ENCODE measurements around the gene ADGRD2.

The ADGRD2 gene

GRCh38 chr9:124462739-124463138 lies 12.5 kb downstream of the ADGRD2 start:
- Histone ChIP-seq H3K79me2 (ENCODE audit: control insufficient read depth, insufficient read depth, low read length) (no peaks in the 10 kb centered on the region), H3K27me3 (ENCODE audit: insufficient read depth, low read length, poor library complexity) (no peaks in the 10 kb centered on the region), H3K18ac (ENCODE audit: low read length) (no peak overlapping the region), H3K36me3 (ENCODE audit: control insufficient read depth, insufficient read depth, low read length) (no peaks in the 10 kb centered on the region), H3K56ac (ENCODE audit: low read length) (no peak overlapping the region), H4K8ac (ENCODE audit: low read depth, low read length) (no peak overlapping the region), H2BK15ac (replicated peaks; ENCODE audit: low read depth) (no peak overlapping the region), H3K9ac (ENCODE audit: low read length) (no peak overlapping the region), H3K4me1 (ENCODE audit: control insufficient read depth, low read depth, low read length) (no peaks in the 10 kb centered on the region), H3K27ac (ENCODE audit: low read depth, low read length) (no peak overlapping the region), H2BK5ac (ENCODE audit: low read length) (no peak overlapping the region), H2BK120ac (ENCODE audit: low read depth, low read length) (no peak overlapping the region), H3K79me1 (ENCODE audit: low read length) (no peaks in the 10 kb centered on the region), H2AK5ac (ENCODE audit: low read length) (no peak overlapping the region), H3K4ac (ENCODE audit: low read depth, low read length) (no peak overlapping the region), H3K4me3 (ENCODE audit: low read length) (no peak overlapping the region), H4K5ac (ENCODE audit: low read length) (no peak overlapping the region), H3K4me2 (ENCODE audit: low read length) (no peak overlapping the region), H3K23ac (ENCODE audit: low read length) (no peak overlapping the region)
- no CpG with 5 or more reads among the region's 1 CpG for WGBS (ENCODE audit: extremely low coverage, insufficient coverage, low lambda C conversion rate)
- no peak for DNase-seq

- Histone ChIP-seq H3K18ac (ENCODE audit: low read length) (no peak overlapping the region), H3K79me1 (ENCODE audit: low read length) (no peaks in the 10 kb centered on the region), H4K5ac (ENCODE audit: low read length) (no peak overlapping the region), H3K27me3 (ENCODE audit: insufficient read depth, low read length, poor library complexity) (no peaks in the 10 kb centered on the region), H3K79me2 (ENCODE audit: control insufficient read depth, insufficient read depth, low read length) (no peaks in the 10 kb centered on the region), H2BK5ac (ENCODE audit: low read length) (no peak overlapping the region), H3K4ac (ENCODE audit: low read depth, low read length) (no peak overlapping the region), H3K4me2 (ENCODE audit: low read length) (no peak overlapping the region), H3K4me3 (ENCODE audit: low read length) (no peak overlapping the region), H3K27ac (ENCODE audit: low read depth, low read length) (no peak overlapping the region), H4K8ac (ENCODE audit: low read depth, low read length) (no peak overlapping the region), H3K4me1 (ENCODE audit: control insufficient read depth, low read depth, low read length) (no peaks in the 10 kb centered on the region), H3K9ac (ENCODE audit: low read length) (no peak overlapping the region), H2BK15ac (replicated peaks; ENCODE audit: low read depth) (no peak overlapping the region), H3K56ac (ENCODE audit: low read length) (no peak overlapping the region), H2AK5ac (ENCODE audit: low read length) (no peak overlapping the region), H3K23ac (ENCODE audit: low read length) (no peak overlapping the region), H2BK120ac (ENCODE audit: low read depth, low read length) (no peak overlapping the region), H3K36me3 (ENCODE audit: control insufficient read depth, insufficient read depth, low read length) (no peaks in the 10 kb centered on the region)
- WGBS (ENCODE audit: extremely low coverage, insufficient coverage, low lambda C conversion rate), result no CpG with 5 or more reads among the region's 3 CpGs
- no peak for DNase-seq
These were observed 15.5 kb downstream of the ADGRD2 start for GRCh38 chr9:124465736-124466135.

- Histone ChIP-seq H4K8ac (ENCODE audit: low read depth, low read length) (no peak overlapping the region), H3K18ac (ENCODE audit: low read length) (no peak overlapping the region), H4K5ac (ENCODE audit: low read length) (no peak overlapping the region), H3K56ac (ENCODE audit: low read length) (no peak overlapping the region), H3K4ac (ENCODE audit: low read depth, low read length) (no peak overlapping the region), H3K23ac (ENCODE audit: low read length) (no peak overlapping the region), H3K79me2 (ENCODE audit: control insufficient read depth, insufficient read depth, low read length) (no peaks in the 10 kb centered on the region), H3K4me2 (ENCODE audit: low read length) (no peak overlapping the region), H3K4me1 (ENCODE audit: control insufficient read depth, low read depth, low read length) (no peaks in the 10 kb centered on the region), H2BK15ac (replicated peaks; ENCODE audit: low read depth) (no peak overlapping the region), H3K27ac (ENCODE audit: low read depth, low read length) (no peak overlapping the region), H3K4me3 (ENCODE audit: low read length) (no peak overlapping the region), H2BK5ac (ENCODE audit: low read length) (no peak overlapping the region), H2BK120ac (ENCODE audit: low read depth, low read length) (no peak overlapping the region), H2AK5ac (ENCODE audit: low read length) (no peak overlapping the region), H3K36me3 (ENCODE audit: control insufficient read depth, insufficient read depth, low read length) (no peaks in the 10 kb centered on the region), H3K27me3 (ENCODE audit: insufficient read depth, low read length, poor library complexity) (no peaks in the 10 kb centered on the region), H3K9ac (ENCODE audit: low read length) (no peak overlapping the region), H3K79me1 (ENCODE audit: low read length) (no peaks in the 10 kb centered on the region)
- no peak for DNase-seq
- no CpG with 5 or more reads among the region's 17 CpGs for WGBS (ENCODE audit: extremely low coverage, insufficient coverage, low lambda C conversion rate)
These were observed 17.3 kb downstream of the ADGRD2 start for GRCh38 chr9:124467410-124468060.

GRCh38 chr9:124468061-124468740 lies 17.9 kb downstream of the ADGRD2 start:
- Histone ChIP-seq H3K4me1 (ENCODE audit: control insufficient read depth, low read depth, low read length) (no peaks in the 10 kb centered on the region), H3K18ac (ENCODE audit: low read length) (no peak overlapping the region), H3K36me3 (ENCODE audit: control insufficient read depth, insufficient read depth, low read length) (no peaks in the 10 kb centered on the region), H3K4me2 (ENCODE audit: low read length) (no peak overlapping the region), H3K79me1 (ENCODE audit: low read length) (no peaks in the 10 kb centered on the region), H3K56ac (ENCODE audit: low read length) (no peak overlapping the region), H2BK5ac (ENCODE audit: low read length) (no peak overlapping the region), H2AK5ac (ENCODE audit: low read length) (no peak overlapping the region), H2BK120ac (ENCODE audit: low read depth, low read length) (no peak overlapping the region), H3K4me3 (ENCODE audit: low read length) (no peak overlapping the region), H3K79me2 (ENCODE audit: control insufficient read depth, insufficient read depth, low read length) (no peaks in the 10 kb centered on the region), H2BK15ac (replicated peaks; ENCODE audit: low read depth) (no peak overlapping the region), H4K5ac (ENCODE audit: low read length) (no peak overlapping the region), H3K27ac (ENCODE audit: low read depth, low read length) (no peak overlapping the region), H3K27me3 (ENCODE audit: insufficient read depth, low read length, poor library complexity) (no peaks in the 10 kb centered on the region), H3K4ac (ENCODE audit: low read depth, low read length) (no peak overlapping the region), H3K23ac (ENCODE audit: low read length) (no peak overlapping the region), H3K9ac (ENCODE audit: low read length) (no peak overlapping the region), H4K8ac (ENCODE audit: low read depth, low read length) (no peak overlapping the region)
- no peak for DNase-seq
- WGBS (ENCODE audit: extremely low coverage, insufficient coverage, low lambda C conversion rate), result no CpG with 5 or more reads among the region's 19 CpGs

DNA sequence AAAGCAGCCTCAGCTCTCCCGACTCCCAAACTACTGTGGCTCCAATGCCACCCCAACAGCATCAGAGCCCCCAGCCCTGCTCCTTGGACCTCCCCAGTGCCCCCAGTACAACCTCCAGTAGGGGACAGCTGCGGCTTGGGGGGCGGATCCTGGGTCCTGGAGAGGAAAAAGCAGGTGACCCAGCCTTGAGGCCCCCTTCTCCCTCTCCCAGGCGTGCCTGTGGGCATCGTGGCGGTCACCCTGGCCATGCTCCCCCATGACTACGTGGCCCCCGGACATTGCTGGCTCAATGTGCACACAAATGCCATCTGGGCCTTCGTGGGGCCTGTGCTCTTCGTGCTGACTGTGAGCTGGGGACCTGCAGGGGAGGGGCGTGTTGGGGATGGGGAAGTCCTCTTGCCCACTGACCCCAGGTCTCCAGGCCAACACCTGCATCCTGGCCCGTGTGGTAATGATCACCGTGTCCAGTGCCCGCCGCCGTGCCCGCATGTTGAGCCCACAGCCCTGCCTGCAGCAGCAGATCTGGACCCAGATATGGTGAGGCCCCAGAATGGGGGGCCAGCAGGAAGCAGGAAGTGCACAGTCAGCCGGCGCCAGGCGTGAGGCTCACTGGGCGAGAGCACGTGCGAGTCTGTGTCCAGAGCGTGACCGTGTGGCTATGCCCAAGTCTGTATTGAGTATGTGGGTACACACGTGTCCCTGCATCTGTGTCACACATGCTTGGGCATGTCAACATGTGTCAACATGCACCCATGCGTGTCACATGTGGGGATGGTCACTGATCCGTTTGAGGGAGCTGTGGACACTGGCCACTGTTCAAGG lies 19.0 kb downstream of the ADGRD2 start:
- Histone ChIP-seq H3K4me2 (ENCODE audit: low read length) (no peak overlapping the region), H3K18ac (ENCODE audit: low read length) (no peak overlapping the region), H2AK5ac (ENCODE audit: low read length) (no peak overlapping the region), H3K79me2 (ENCODE audit: control insufficient read depth, insufficient read depth, low read length) (no peaks in the 10 kb centered on the region), H4K5ac (ENCODE audit: low read length) (no peak overlapping the region), H3K27ac (ENCODE audit: low read depth, low read length) (no peak overlapping the region), H2BK5ac (ENCODE audit: low read length) (no peak overlapping the region), H3K36me3 (ENCODE audit: control insufficient read depth, insufficient read depth, low read length) (no peaks in the 10 kb centered on the region), H4K8ac (ENCODE audit: low read depth, low read length) (no peak overlapping the region), H2BK120ac (ENCODE audit: low read depth, low read length) (no peak overlapping the region), H3K9ac (ENCODE audit: low read length) (no peak overlapping the region), H3K4me3 (ENCODE audit: low read length) (no peak overlapping the region), H3K56ac (ENCODE audit: low read length) (no peak overlapping the region), H3K79me1 (ENCODE audit: low read length) (no peaks in the 10 kb centered on the region), H3K27me3 (ENCODE audit: insufficient read depth, low read length, poor library complexity) (no peaks in the 10 kb centered on the region), H3K23ac (ENCODE audit: low read length) (no peak overlapping the region), H3K4ac (ENCODE audit: low read depth, low read length) (no peak overlapping the region), H2BK15ac (replicated peaks; ENCODE audit: low read depth) (no peak overlapping the region), H3K4me1 (ENCODE audit: control insufficient read depth, low read depth, low read length) (no peaks in the 10 kb centered on the region)
- WGBS (ENCODE audit: extremely low coverage, insufficient coverage, low lambda C conversion rate), result no CpG with 5 or more reads among the region's 28 CpGs
- no peak for DNase-seq

Measured in mesendoderm (in vitro differentiated cells).